ENCODE data around the gene AKAP13. TPM values are rescaled to one million over a fixed set of nuclear protein-coding genes. Genes with fewer than 3 reads are reported as not detected.

Gene AKAP13
- total and polyA plus RNA-seq, 2 of the 13 experiments (the other 11 are each of a cell fraction or from before 2014, with no cell fraction given) = 6.7 to 27.1 TPM

DNA sequence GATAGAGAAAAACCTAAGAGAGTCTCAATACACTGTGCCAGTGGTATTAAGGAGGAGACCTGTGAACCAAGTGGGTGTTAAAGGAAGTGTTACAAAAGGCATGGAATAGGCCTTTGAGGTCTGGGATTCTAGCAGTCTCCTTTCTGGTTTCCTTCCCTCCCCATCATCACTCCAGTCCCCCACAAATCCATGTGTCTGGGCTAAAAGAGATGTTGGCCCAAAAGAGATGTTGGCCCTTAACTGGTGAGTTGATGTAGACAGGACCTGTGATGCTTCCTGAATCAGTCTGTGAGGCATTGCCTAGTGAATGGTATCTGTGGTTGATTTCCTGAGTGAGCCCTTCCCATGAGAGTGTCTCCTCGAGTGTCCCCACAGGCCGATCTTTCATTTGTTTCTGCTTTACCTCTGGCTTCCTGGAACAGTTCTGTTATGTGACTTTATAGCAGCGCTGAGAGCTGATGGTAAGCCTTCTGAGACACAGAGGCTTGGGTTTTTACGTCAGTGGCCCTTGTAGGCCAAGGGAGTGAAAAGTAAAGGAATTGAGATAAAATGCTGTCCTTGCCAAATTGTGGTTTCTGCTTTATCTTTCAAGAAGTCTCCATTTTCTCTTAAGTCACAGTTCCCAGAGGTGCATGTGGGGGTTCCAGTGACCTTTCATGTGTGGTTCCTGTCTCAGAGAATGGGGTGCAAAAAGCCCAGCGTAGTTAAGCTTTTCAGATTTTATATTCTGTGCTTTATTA is 326.5 kb downstream of the AKAP13 start:
- no peaks in the 10 kb centered on the region for H4K20me1 ChIP-seq (ENCODE audit: insufficient read depth, low read length)
- no peak overlapping the region for H2AFZ ChIP-seq (ENCODE audit: low read length)
- H3K4me3 ChIP-seq (replicated peaks in 1 of 3; ENCODE audit: insufficient read depth in 1 of 3, low read depth in 2 of 3, low read length in 3 of 3) = peak overlapping the region in 1 of 3 experiments; percentile 45; a peak in 2 of 6 replicates
- intact Hi-C loops (cut with micrococcal nuclease; ENCODE audit: unreplicated experiment) = no loop called here
- peak overlapping the region; percentile 83 for H3K27ac ChIP-seq (ENCODE audit: extremely low read length, insufficient read depth, low read length)
- H3K9me3 ChIP-seq (ENCODE audit: low read length) = no peaks in the 10 kb centered on the region
- DNase-seq (ENCODE audit: low spot score) (no peak), FAIRE-seq (no peak), ATAC-seq (peak; percentile 19; the same call in 1 of the 3 replicates)
- peak overlapping the region; percentile 62; the same call in 1 of the 2 replicates for H3K9ac ChIP-seq (ENCODE audit: insufficient read depth, low read depth, low read length)
- whole genome bisulfite sequencing (ENCODE audit: low lambda C conversion rate) = 92% methylated on average over 5 of the region's 5 CpGs
- POLR2A ChIA-PET = interaction anchor here (1.0 kb wide), 1 partner anchor 34 kb away, joined by 5 read pairs; no protein-coding TSS in a partner anchor
- BruUV-seq (replicated peaks) = TSS peak; percentile 93
- H3K36me3 ChIP-seq (replicated peaks in 1 of 2; ENCODE audit: control insufficient read depth in 1 of 2, insufficient read depth in 2 of 2, low read length in 2 of 2) = peaks cover 0 to 5% of the 10 kb centered on the region in 2 experiments; a peak in 1 of 5 replicates
- no peaks in the 10 kb centered on the region for H3K79me2 ChIP-seq (ENCODE audit: insufficient read depth, low read length)
- TF ChIP-seq, protein P1, sequence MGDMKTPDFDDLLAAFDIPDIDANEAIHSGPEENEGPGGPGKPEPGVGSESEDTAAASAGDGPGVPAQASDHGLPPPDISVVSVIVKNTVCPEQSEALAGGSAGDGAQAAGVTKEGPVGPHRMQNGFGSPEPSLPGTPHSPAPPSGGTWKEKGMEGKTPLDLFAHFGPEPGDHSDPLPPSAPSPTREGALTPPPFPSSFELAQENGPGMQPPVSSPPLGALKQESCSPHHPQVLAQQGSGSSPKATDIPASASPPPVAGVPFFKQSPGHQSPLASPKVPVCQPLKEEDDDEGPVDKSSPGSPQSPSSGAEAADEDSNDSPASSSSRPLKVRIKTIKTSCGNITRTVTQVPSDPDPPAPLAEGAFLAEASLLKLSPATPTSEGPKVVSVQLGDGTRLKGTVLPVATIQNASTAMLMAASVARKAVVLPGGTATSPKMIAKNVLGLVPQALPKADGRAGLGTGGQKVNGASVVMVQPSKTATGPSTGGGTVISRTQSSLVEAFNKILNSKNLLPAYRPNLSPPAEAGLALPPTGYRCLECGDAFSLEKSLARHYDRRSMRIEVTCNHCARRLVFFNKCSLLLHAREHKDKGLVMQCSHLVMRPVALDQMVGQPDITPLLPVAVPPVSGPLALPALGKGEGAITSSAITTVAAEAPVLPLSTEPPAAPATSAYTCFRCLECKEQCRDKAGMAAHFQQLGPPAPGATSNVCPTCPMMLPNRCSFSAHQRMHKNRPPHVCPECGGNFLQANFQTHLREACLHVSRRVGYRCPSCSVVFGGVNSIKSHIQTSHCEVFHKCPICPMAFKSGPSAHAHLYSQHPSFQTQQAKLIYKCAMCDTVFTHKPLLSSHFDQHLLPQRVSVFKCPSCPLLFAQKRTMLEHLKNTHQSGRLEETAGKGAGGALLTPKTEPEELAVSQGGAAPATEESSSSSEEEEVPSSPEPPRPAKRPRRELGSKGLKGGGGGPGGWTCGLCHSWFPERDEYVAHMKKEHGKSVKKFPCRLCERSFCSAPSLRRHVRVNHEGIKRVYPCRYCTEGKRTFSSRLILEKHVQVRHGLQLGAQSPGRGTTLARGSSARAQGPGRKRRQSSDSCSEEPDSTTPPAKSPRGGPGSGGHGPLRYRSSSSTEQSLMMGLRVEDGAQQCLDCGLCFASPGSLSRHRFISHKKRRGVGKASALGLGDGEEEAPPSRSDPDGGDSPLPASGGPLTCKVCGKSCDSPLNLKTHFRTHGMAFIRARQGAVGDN (CRISPR knock-in tag; IDR thresholded peaks at IDR 0.05) = no peak
- TF ChIP-seq, protein P2, sequence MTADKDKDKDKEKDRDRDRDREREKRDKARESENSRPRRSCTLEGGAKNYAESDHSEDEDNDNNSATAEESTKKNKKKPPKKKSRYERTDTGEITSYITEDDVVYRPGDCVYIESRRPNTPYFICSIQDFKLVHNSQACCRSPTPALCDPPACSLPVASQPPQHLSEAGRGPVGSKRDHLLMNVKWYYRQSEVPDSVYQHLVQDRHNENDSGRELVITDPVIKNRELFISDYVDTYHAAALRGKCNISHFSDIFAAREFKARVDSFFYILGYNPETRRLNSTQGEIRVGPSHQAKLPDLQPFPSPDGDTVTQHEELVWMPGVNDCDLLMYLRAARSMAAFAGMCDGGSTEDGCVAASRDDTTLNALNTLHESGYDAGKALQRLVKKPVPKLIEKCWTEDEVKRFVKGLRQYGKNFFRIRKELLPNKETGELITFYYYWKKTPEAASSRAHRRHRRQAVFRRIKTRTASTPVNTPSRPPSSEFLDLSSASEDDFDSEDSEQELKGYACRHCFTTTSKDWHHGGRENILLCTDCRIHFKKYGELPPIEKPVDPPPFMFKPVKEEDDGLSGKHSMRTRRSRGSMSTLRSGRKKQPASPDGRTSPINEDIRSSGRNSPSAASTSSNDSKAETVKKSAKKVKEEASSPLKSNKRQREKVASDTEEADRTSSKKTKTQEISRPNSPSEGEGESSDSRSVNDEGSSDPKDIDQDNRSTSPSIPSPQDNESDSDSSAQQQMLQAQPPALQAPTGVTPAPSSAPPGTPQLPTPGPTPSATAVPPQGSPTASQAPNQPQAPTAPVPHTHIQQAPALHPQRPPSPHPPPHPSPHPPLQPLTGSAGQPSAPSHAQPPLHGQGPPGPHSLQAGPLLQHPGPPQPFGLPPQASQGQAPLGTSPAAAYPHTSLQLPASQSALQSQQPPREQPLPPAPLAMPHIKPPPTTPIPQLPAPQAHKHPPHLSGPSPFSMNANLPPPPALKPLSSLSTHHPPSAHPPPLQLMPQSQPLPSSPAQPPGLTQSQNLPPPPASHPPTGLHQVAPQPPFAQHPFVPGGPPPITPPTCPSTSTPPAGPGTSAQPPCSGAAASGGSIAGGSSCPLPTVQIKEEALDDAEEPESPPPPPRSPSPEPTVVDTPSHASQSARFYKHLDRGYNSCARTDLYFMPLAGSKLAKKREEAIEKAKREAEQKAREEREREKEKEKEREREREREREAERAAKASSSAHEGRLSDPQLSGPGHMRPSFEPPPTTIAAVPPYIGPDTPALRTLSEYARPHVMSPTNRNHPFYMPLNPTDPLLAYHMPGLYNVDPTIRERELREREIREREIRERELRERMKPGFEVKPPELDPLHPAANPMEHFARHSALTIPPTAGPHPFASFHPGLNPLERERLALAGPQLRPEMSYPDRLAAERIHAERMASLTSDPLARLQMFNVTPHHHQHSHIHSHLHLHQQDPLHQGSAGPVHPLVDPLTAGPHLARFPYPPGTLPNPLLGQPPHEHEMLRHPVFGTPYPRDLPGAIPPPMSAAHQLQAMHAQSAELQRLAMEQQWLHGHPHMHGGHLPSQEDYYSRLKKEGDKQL (CRISPR knock-in tag; IDR thresholded peaks at IDR 0.05; ENCODE audit: low read depth) = no peak
- TF ChIP-seq, protein P3, sequence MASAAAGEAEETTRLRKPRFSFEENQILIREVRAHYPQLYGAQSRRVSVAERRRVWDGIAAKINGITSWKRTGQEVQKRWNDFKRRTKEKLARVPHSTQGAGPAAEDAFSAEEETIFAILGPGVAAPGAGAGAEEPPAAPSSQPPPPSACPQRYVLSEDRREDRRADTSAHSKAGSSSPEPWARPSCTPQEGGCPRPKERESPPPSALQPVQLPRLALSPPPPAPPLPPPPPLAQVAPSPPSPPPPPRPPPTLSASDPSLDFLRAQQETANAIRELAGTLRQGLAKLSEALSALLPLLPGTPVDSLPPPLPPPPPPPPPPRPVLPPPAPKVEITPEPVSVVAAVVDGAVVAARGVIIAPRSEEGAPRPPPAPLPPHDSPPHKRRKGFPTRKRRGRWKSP (CRISPR knock-in tag; IDR thresholded peaks at IDR 0.05) = peak; percentile 9; the same call in 1 of the 2 replicates
- TF ChIP-seq ZNF577 (CRISPR knock-in tag; IDR thresholded peaks at IDR 0.05; ENCODE audit: borderline replicate concordance, low read depth) (no peak), KLF13 (CRISPR knock-in tag; IDR thresholded peaks at IDR 0.05) (no peak)
- CTCF ChIA-PET (ENCODE audit: low intra/inter-chr PET ratio, low total read pairs) = no interaction called here
- H3K4me1 ChIP-seq (ENCODE audit: insufficient read depth, low read length) = peaks cover 41% of the 10 kb centered on the region
- in situ Hi-C loops (cut with HindIII; ENCODE audit: extremely low pct_ligation_motif_present, low pct_unique_long_range_greater_than_20kb) = loop anchor here (25.0 kb wide), 1 partner anchor 420 kb away; no protein-coding TSS in a partner anchor
- H3K4me2 ChIP-seq (ENCODE audit: low read depth, low read length) = peak overlapping the region; percentile 69
- H3K27me3 ChIP-seq (ENCODE audit: control insufficient read depth in 1 of 2, insufficient read depth in 2 of 2, low read length in 2 of 2) = no peaks in the 10 kb centered on the region
